Non-pigmented ciliary epithelial cell (primary cell): Measurements from ENCODE around the gene PDE4B.
"Not testable (repeated sequence)": the region's sequence is repeated elsewhere in the genome, so short reads cannot be mapped to it uniquely, and the experiment has no call there.

ENCODE experiments used
- DNase-seq: peaks from one replicate; pipeline ENCODE4 v3.0.0-alpha.2; 2010; ENCODE audit warnings: low read depth

The PDE4B gene

GRCh38 chr1:65814752-65815151, 22.1 kb downstream of the PDE4B start:
- DNase-seq, result no peak

GRCh38 chr1:65817891-65818290, 25.2 kb downstream of the PDE4B start:
- DNase-seq, result no peak

GRCh38 chr1:65818966-65819365, 26.3 kb downstream of the PDE4B start:
- no peak for DNase-seq

- peak; percentile 81 for DNase-seq
Measured at GRCh38 chr1:65820983-65821382, 28.3 kb downstream of the PDE4B start.

GRCh38 chr1:65821386-65821785, 28.7 kb downstream of the PDE4B start:
- no peak for DNase-seq

GRCh38 chr1:65824103-65824502, 31.4 kb downstream of the PDE4B start:
- DNase-seq, result no peak

- DNase-seq, result peak; percentile 23
Measured at GRCh38 chr1:65825741-65826140, 33.0 kb downstream of the PDE4B start.

- DNase-seq, result no peak
Measured at GRCh38 chr1:65826782-65827181, 34.1 kb downstream of the PDE4B start.

GRCh38 chr1:65827346-65827745, 34.7 kb downstream of the PDE4B start:
- DNase-seq, result peak; percentile 5

GRCh38 chr1:65830306-65830705, 37.6 kb downstream of the PDE4B start:
- no peak for DNase-seq

- no peak for DNase-seq
Measured at GRCh38 chr1:65832296-65832695, 39.6 kb downstream of the PDE4B start.

GRCh38 chr1:65836686-65837085, 44.0 kb downstream of the PDE4B start:
- no peak for DNase-seq

- no peak for DNase-seq
Measured at GRCh38 chr1:65840683-65841082, 48.0 kb downstream of the PDE4B start.

GRCh38 chr1:65844296-65844695, 51.6 kb downstream of the PDE4B start:
- no peak for DNase-seq

- DNase-seq, result no peak
Measured at GRCh38 chr1:65844821-65845534, 52.3 kb downstream of the PDE4B start.

- DNase-seq, result no peak
Measured at GRCh38 chr1:65845535-65846060, 52.9 kb downstream of the PDE4B start.

GRCh38 chr1:65846866-65847265, 54.2 kb downstream of the PDE4B start:
- DNase-seq, result no peak

- no peak for DNase-seq
Measured at GRCh38 chr1:65850281-65850680, 57.6 kb downstream of the PDE4B start.

GRCh38 chr1:65856591-65856990, 63.9 kb downstream of the PDE4B start:
- peak; percentile 68 for DNase-seq

GRCh38 chr1:65866439-65866838, 73.7 kb downstream of the PDE4B start:
- no peak for DNase-seq

GRCh38 chr1:65872301-65872700, 79.6 kb downstream of the PDE4B start:
- DNase-seq, result no peak

- not testable (repeated sequence) for DNase-seq
Measured at GRCh38 chr1:65878342-65878741, 85.6 kb downstream of the PDE4B start.

- no peak for DNase-seq
Measured at GRCh38 chr1:65880611-65881010, 87.9 kb downstream of the PDE4B start.

- no peak for DNase-seq
Measured at GRCh38 chr1:65881067-65881594, 88.4 kb downstream of the PDE4B start.
